GM18505 (cell line): Measurements from ENCODE around the gene ENOX2.

ENCODE experiments used
- ATAC-seq: cut with Tn5 transposase; IDR thresholded peaks from one replicate; pipeline ENCODE4 v1.9.1; 2021; ENCODE audit not compliant: unreplicated experiment
- POLR2A ChIP-seq: IDR thresholded peaks from 4 replicates; pipeline ENCODE4 v1.6.1; 2011; ENCODE audit warnings: borderline replicate concordance; ENCODE audit not compliant: insufficient read depth, insufficient read length; ENCODE audit errors: extremely low read depth

The ENOX2 gene

GRCh38 chrX:130607431-130607830, 295.6 kb downstream of the ENOX2 start:
- no peak for TF ChIP-seq POLR2A
- no peak for ATAC-seq

- TF ChIP-seq POLR2A = no peak
These were observed 296.6 kb downstream of the ENOX2 start for GRCh38 chrX:130606425-130606824.

DNA sequence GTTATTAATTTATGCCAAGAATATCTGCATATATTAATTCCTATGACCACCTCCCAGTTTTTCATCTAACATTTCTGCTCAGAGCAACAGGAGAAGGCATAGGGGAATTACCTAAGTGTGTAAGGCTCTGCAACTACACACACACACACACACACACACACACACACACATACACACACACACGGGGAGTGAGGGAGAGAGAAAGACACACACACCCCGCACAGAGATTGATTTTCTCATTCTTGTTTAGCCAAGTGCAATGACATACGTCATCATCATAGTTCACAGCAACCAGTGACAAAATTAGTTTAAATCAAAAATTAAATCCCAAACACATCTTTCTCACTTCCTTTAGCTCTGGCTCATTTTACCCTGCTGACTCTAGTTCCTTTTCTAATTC, 298.1 kb downstream of the ENOX2 start:
- ATAC-seq = no peak
- no peak for TF ChIP-seq POLR2A

More at GRCh38 chrX:130606425-130606824, 296.6 kb downstream of the ENOX2 start:
- no peak for ATAC-seq

GRCh38 chrX:130594453-130594916, 308.5 kb downstream of the ENOX2 start:
- ATAC-seq = no peak
- TF ChIP-seq POLR2A = no peak

- ATAC-seq = no peak
- no peak for TF ChIP-seq POLR2A
These were observed 309.1 kb downstream of the ENOX2 start for GRCh38 chrX:130593911-130594310.

GRCh38 chrX:130592204-130592603, 310.8 kb downstream of the ENOX2 start:
- ATAC-seq = no peak
- no peak for TF ChIP-seq POLR2A

GRCh38 chrX:130578906-130579305, 324.1 kb downstream of the ENOX2 start:
- ATAC-seq = no peak
- TF ChIP-seq POLR2A = no peak

DNA sequence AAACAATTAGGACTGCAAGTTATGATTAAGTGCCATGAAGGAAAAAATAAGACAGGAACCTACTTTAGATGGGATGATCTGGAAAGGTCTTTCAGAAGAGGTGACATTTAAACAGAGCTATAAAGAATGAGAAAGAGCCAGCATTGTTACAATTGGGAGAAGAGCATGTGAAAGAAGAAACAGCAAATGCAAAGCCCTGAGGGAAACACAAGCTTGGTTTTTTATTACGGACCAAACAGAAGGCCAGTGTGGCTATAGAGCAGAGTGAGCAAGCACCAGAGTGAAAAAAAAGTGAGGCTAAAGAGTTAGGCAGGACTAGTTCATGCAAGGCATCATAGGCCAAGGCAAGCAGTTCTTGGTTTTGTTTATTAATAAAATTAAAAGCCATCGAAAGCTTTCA, 325.6 kb downstream of the ENOX2 start:
- ATAC-seq = no peak
- TF ChIP-seq POLR2A = no peak

GRCh38 chrX:130575831-130576389, 327.1 kb downstream of the ENOX2 start:
- ATAC-seq = no peak
- no peak for TF ChIP-seq POLR2A
